Fibroblast of lung (primary cell): Measurements from ENCODE around the gene GRIPAP1.

Experiments used
- EZH2 ChIP-seq: IDR thresholded peaks from 2 replicates; pipeline ENCODE4 v1.5.1; 2012; ENCODE audit warnings: low read length, control low read depth, mild to moderate bottlenecking; ENCODE audit errors: missing control alignments
- TF ChIP-seq, protein P1 (sequence below), 2 donors: IDR thresholded peaks in 1 of 2; conservative IDR thresholded peaks in 1 of 2; 1 replicate in 1 of 2; 2 replicates in 1 of 2; pipeline ENCODE4 v1.5.1; 2011 to 2012; ENCODE audit warnings: low read length in 2 of 2, control low read depth in 1 of 2, inconsistent platforms in 1 of 2, low read depth in 1 of 2, mild to moderate bottlenecking in 1 of 2

- TF ChIP-seq, protein P1, sequence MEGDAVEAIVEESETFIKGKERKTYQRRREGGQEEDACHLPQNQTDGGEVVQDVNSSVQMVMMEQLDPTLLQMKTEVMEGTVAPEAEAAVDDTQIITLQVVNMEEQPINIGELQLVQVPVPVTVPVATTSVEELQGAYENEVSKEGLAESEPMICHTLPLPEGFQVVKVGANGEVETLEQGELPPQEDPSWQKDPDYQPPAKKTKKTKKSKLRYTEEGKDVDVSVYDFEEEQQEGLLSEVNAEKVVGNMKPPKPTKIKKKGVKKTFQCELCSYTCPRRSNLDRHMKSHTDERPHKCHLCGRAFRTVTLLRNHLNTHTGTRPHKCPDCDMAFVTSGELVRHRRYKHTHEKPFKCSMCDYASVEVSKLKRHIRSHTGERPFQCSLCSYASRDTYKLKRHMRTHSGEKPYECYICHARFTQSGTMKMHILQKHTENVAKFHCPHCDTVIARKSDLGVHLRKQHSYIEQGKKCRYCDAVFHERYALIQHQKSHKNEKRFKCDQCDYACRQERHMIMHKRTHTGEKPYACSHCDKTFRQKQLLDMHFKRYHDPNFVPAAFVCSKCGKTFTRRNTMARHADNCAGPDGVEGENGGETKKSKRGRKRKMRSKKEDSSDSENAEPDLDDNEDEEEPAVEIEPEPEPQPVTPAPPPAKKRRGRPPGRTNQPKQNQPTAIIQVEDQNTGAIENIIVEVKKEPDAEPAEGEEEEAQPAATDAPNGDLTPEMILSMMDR (conservative IDR thresholded peaks at IDR 0.05 in 1 of 2, IDR thresholded peaks at IDR 0.05 in 1 of 2; ENCODE audit: low read depth in 1 of 2, low read length in 2 of 2), result no peak
- TF ChIP-seq EZH2, result no peak
Measured at GRCh38 chrX:48935301-48935670, 66.8 kb downstream of the GRIPAP1 start.
